Measurements from ENCODE around the gene PGBD4.

PGBD4 gene

GRCh38 chr15:34078900-34079299, 23.0 kb upstream of the PGBD4 start:
- Histone ChIP-seq H3K27me3 (ENCODE audit: control insufficient read depth in 1 of 2, insufficient read depth in 1 of 2, low read length in 2 of 2) (no peaks in the 10 kb centered on the region), H3K4me3 (ENCODE audit: insufficient read depth in 1 of 2, low read depth in 1 of 2, low read length in 2 of 2) (no peak overlapping the region), H3K9me3 (ENCODE audit: control insufficient read depth, low read length) (no peaks in the 10 kb centered on the region), H4K91ac (ENCODE audit: low read length) (no peak overlapping the region), H3K14ac (ENCODE audit: low read length in 2 of 2) (no peak overlapping the region), H3K18ac (ENCODE audit: low read depth in 1 of 2, low read length in 2 of 2) (no peak overlapping the region), H3K4ac (ENCODE audit: low read depth in 1 of 2, low read length in 2 of 2) (no peak overlapping the region), H3K36me3 (ENCODE audit: control insufficient read depth in 1 of 2, insufficient read depth in 2 of 2, low read depth in 1 of 2, low read length in 2 of 2) (peaks cover 0 to 11% of the 10 kb centered on the region in 2 experiments), H2AFZ (ENCODE audit: low read depth, low read length) (no peak overlapping the region), H3K23ac (ENCODE audit: low read length in 2 of 2) (no peak overlapping the region), H3K4me1 (ENCODE audit: control insufficient read depth, insufficient read depth, low read depth, low read length) (no peaks in the 10 kb centered on the region), H2BK5ac (ENCODE audit: low read depth, low read length, poor library complexity, severe bottlenecking) (no peak overlapping the region), H3K9ac (ENCODE audit: low read length) (no peak overlapping the region), H3K27ac (ENCODE audit: low read length, poor library complexity, severe bottlenecking) (no peak overlapping the region), H2BK12ac (ENCODE audit: low read length in 2 of 2) (no peak overlapping the region), H4K8ac (ENCODE audit: low read length) (no peak overlapping the region), H2BK15ac (ENCODE audit: low read depth, poor library complexity, severe bottlenecking) (no peak overlapping the region), H3K4me2 (ENCODE audit: low read length, poor library complexity, severe bottlenecking) (no peak overlapping the region), H3K79me1 (replicated peaks; ENCODE audit: low read length, poor library complexity, severe bottlenecking) (no peaks in the 10 kb centered on the region), H2BK120ac (ENCODE audit: low read depth, low read length) (no peak overlapping the region), H2AK5ac (ENCODE audit: low read length, severe bottlenecking) (no peak overlapping the region)
- DNase-seq = no peak
- WGBS = 97% methylated on average over 2 of the region's 3 CpGs

DNA sequence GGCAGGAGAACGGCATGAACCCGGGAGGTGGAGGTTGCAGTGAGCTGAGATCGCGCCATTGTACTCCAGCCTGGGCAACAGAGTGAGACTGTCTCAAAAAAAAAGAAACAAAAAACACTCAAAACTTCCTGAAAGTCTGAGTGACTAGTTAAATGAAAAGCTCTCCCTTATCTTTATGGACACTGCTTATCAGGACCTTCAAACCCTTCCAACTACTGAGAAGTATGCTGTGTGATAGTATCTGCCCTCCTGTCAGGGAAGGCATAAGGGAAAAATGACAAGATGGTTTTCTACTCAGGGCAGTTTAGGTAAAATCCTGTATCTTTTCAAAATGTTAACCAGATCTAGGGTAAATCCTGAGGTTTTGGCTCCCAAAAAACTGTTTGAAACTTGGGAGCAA, 22.0 kb upstream of the PGBD4 start:
- H2BK5ac ChIP-seq (ENCODE audit: low read depth, low read length, poor library complexity, severe bottlenecking) = no peak overlapping the region
- DNase-seq = no peak
- no peak overlapping the region for H3K9ac ChIP-seq (ENCODE audit: low read length)
- no peaks in the 10 kb centered on the region for H3K79me1 ChIP-seq (replicated peaks; ENCODE audit: low read length, poor library complexity, severe bottlenecking)
- no peak overlapping the region for H2AFZ ChIP-seq (ENCODE audit: low read depth, low read length)
- no peak overlapping the region for H4K91ac ChIP-seq (ENCODE audit: low read length)
- no peak overlapping the region for H3K14ac ChIP-seq (ENCODE audit: low read length in 2 of 2)
- WGBS = 88% methylated on average over 2 of the region's 4 CpGs
- H3K4me1 ChIP-seq (ENCODE audit: control insufficient read depth, insufficient read depth, low read depth, low read length) = no peaks in the 10 kb centered on the region
- no peak overlapping the region for H3K4ac ChIP-seq (ENCODE audit: low read depth in 1 of 2, low read length in 2 of 2)
- H3K23ac ChIP-seq (ENCODE audit: low read length in 2 of 2) = no peak overlapping the region
- H3K27ac ChIP-seq (ENCODE audit: low read length, poor library complexity, severe bottlenecking) = no peak overlapping the region
- no peak overlapping the region for H3K4me2 ChIP-seq (ENCODE audit: low read length, poor library complexity, severe bottlenecking)
- no peak overlapping the region for H3K4me3 ChIP-seq (ENCODE audit: insufficient read depth in 1 of 2, low read depth in 1 of 2, low read length in 2 of 2)
- H2BK120ac ChIP-seq (ENCODE audit: low read depth, low read length) = no peak overlapping the region
- H3K36me3 ChIP-seq (ENCODE audit: control insufficient read depth in 1 of 2, insufficient read depth in 2 of 2, low read depth in 1 of 2, low read length in 2 of 2) = peaks cover 3 to 18% of the 10 kb centered on the region in 2 experiments
- H2AK5ac ChIP-seq (ENCODE audit: low read length, severe bottlenecking) = no peak overlapping the region
- no peak overlapping the region for H2BK15ac ChIP-seq (ENCODE audit: low read depth, poor library complexity, severe bottlenecking)
- H3K18ac ChIP-seq (ENCODE audit: low read depth in 1 of 2, low read length in 2 of 2) = no peak overlapping the region
- H2BK12ac ChIP-seq (ENCODE audit: low read length in 2 of 2) = no peak overlapping the region
- H3K9me3 ChIP-seq (ENCODE audit: control insufficient read depth, low read length) = no peaks in the 10 kb centered on the region
- H3K27me3 ChIP-seq (ENCODE audit: control insufficient read depth in 1 of 2, insufficient read depth in 1 of 2, low read length in 2 of 2) = no peaks in the 10 kb centered on the region
- H4K8ac ChIP-seq (ENCODE audit: low read length) = no peak overlapping the region

DNA sequence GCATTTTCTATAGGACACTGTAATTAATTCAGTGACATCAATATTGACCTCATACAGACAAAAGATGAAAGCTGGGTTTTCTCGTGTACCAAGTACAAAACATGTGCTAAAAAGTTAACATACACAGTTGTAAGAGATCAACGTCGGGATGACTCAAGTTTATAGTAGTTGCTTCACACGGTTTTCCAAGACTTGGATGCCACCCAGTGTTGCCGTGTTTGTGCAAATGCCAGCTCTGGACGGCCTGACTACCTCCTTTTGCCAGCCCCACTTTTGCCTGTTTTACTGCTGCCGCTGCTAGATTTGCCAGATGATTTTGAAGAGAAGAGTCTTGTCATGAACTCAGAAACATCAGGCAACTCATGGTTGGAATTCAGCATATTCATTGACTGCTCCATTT, 17.8 kb upstream of the PGBD4 start:
- WGBS = 93% methylated on average over 7 of the region's 7 CpGs
- Histone ChIP-seq H3K9me3 (ENCODE audit: control insufficient read depth, low read length) (no peaks in the 10 kb centered on the region), H2AFZ (ENCODE audit: low read depth, low read length) (no peak overlapping the region), H4K8ac (ENCODE audit: low read length) (no peak overlapping the region), H3K4me3 (ENCODE audit: insufficient read depth in 1 of 2, low read depth in 1 of 2, low read length in 2 of 2) (no peak overlapping the region), H3K9ac (ENCODE audit: low read length) (no peak overlapping the region), H3K14ac (ENCODE audit: low read length in 2 of 2) (no peak overlapping the region), H3K4me2 (ENCODE audit: low read length, poor library complexity, severe bottlenecking) (no peak overlapping the region), H2BK12ac (ENCODE audit: low read length in 2 of 2) (no peak overlapping the region), H4K91ac (ENCODE audit: low read length) (no peak overlapping the region), H3K79me1 (replicated peaks; ENCODE audit: low read length, poor library complexity, severe bottlenecking) (peaks cover 12% of the 10 kb centered on the region), H2BK5ac (ENCODE audit: low read depth, low read length, poor library complexity, severe bottlenecking) (no peak overlapping the region), H3K27ac (ENCODE audit: low read length, poor library complexity, severe bottlenecking) (no peak overlapping the region), H2BK15ac (ENCODE audit: low read depth, poor library complexity, severe bottlenecking) (no peak overlapping the region), H3K4ac (ENCODE audit: low read depth in 1 of 2, low read length in 2 of 2) (no peak overlapping the region), H3K18ac (ENCODE audit: low read depth in 1 of 2, low read length in 2 of 2) (no peak overlapping the region), H3K4me1 (ENCODE audit: control insufficient read depth, insufficient read depth, low read depth, low read length) (no peaks in the 10 kb centered on the region), H3K27me3 (ENCODE audit: control insufficient read depth in 1 of 2, insufficient read depth in 1 of 2, low read length in 2 of 2) (no peaks in the 10 kb centered on the region), H2AK5ac (ENCODE audit: low read length, severe bottlenecking) (no peak overlapping the region), H3K23ac (ENCODE audit: low read length in 2 of 2) (no peak overlapping the region), H2BK120ac (ENCODE audit: low read depth, low read length) (no peak overlapping the region), H3K36me3 (ENCODE audit: control insufficient read depth in 1 of 2, insufficient read depth in 2 of 2, low read depth in 1 of 2, low read length in 2 of 2) (peaks cover 14 to 52% of the 10 kb centered on the region in 2 experiments)
- DNase-seq = no peak

DNA sequence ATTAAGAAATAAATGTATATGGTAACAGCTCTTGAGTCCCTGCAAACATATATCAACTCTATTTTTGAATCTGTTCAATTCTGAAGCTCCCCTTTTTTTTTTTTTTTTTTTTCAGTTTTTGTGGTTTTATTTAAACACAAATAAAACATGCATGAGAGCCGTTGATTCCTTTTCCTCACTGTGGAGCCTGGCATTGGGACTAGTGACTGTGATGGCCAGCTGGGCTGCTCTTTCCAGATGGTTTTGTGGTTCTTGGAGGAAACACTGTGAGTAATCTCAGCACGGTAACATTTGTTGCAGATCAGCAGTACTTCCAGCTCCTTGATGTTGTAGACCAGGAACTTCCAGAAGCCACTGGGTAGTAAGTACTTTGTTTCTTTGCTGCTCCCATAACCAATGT, 16.1 kb upstream of the PGBD4 start:
- Histone ChIP-seq H4K8ac (ENCODE audit: low read length) (no peak overlapping the region), H2BK120ac (ENCODE audit: low read depth, low read length) (no peak overlapping the region), H3K4me3 (ENCODE audit: insufficient read depth in 1 of 2, low read depth in 1 of 2, low read length in 2 of 2) (no peak overlapping the region), H3K27me3 (ENCODE audit: control insufficient read depth in 1 of 2, insufficient read depth in 1 of 2, low read length in 2 of 2) (no peaks in the 10 kb centered on the region), H3K18ac (ENCODE audit: low read depth in 1 of 2, low read length in 2 of 2) (no peak overlapping the region), H3K23ac (ENCODE audit: low read length in 2 of 2) (no peak overlapping the region), H2BK15ac (ENCODE audit: low read depth, poor library complexity, severe bottlenecking) (no peak overlapping the region), H3K79me1 (replicated peaks; ENCODE audit: low read length, poor library complexity, severe bottlenecking) (peaks cover 12% of the 10 kb centered on the region), H2BK12ac (ENCODE audit: low read length in 2 of 2) (no peak overlapping the region), H3K9ac (ENCODE audit: low read length) (no peak overlapping the region), H4K91ac (ENCODE audit: low read length) (no peak overlapping the region), H2AK5ac (ENCODE audit: low read length, severe bottlenecking) (no peak overlapping the region), H3K9me3 (ENCODE audit: control insufficient read depth, low read length) (no peaks in the 10 kb centered on the region), H3K4me2 (ENCODE audit: low read length, poor library complexity, severe bottlenecking) (no peak overlapping the region), H3K36me3 (ENCODE audit: control insufficient read depth in 1 of 2, insufficient read depth in 2 of 2, low read depth in 1 of 2, low read length in 2 of 2) (peaks cover 14 to 67% of the 10 kb centered on the region in 2 experiments), H3K14ac (ENCODE audit: low read length in 2 of 2) (no peak overlapping the region), H3K4ac (ENCODE audit: low read depth in 1 of 2, low read length in 2 of 2) (no peak overlapping the region), H3K4me1 (ENCODE audit: control insufficient read depth, insufficient read depth, low read depth, low read length) (no peaks in the 10 kb centered on the region), H2AFZ (ENCODE audit: low read depth, low read length) (no peak overlapping the region), H2BK5ac (ENCODE audit: low read depth, low read length, poor library complexity, severe bottlenecking) (no peak overlapping the region), H3K27ac (ENCODE audit: low read length, poor library complexity, severe bottlenecking) (no peak overlapping the region)
- 100% methylated on average over 2 of the region's 2 CpGs for WGBS
- DNase-seq = no peak
